SHP77 (cell line): ENCODE measurements around the gene LRIT3.

Experiments
- DNase-seq, 2 experiments: peaks; one replicate each; lab custom pipeline; 2025; lab: John Stamatoyannopoulos, UW

LRIT3 gene

GRCh38 chr4:109912706-109913595, 65.0 kb downstream of the LRIT3 start, which contains the start of gene EGF:
EGF (plus strand) TSS chr4:109912883; CDS start chr4:109913336, 453 bp downstream.
- DNase-seq = no peak

GRCh38 chr4:109913596-109914241, 65.8 kb downstream of the LRIT3 start:
- no peak for DNase-seq

DNA sequence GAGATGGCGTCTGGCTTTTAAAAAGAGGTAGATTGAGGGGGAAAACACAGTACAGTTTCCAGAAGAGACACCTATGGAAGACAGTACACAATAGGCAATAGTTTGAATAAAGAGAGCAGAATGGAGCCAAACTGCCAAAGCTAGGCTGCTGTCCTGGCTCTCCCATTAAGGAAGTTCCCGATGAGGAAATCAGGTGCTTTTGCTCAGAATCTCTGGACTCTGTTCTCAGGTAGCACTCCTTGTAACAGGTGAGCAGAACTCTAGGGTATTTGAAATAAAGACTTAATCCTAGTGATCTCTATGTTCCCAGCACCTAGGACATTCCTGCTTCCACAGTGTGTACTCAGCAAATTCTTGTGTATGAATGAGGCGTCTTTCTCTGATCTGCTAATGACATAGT, 66.4 kb downstream of the LRIT3 start:
- DNase-seq = no peak

GRCh38 chr4:109915385-109916026, 67.6 kb downstream of the LRIT3 start:
- no peak for DNase-seq

GRCh38 chr4:109916027-109916409, 68.1 kb downstream of the LRIT3 start:
- DNase-seq = no peak

GRCh38 chr4:109921384-109921808, 73.5 kb downstream of the LRIT3 start:
- DNase-seq = no peak
